ENCODE results near the gene KCNF1. TPM values are rescaled to one million over a fixed set of nuclear protein-coding genes. Genes with fewer than 3 reads are reported as not detected.

Gene KCNF1
- polyA plus RNA-seq, 3 donors, result not detected

DNA sequence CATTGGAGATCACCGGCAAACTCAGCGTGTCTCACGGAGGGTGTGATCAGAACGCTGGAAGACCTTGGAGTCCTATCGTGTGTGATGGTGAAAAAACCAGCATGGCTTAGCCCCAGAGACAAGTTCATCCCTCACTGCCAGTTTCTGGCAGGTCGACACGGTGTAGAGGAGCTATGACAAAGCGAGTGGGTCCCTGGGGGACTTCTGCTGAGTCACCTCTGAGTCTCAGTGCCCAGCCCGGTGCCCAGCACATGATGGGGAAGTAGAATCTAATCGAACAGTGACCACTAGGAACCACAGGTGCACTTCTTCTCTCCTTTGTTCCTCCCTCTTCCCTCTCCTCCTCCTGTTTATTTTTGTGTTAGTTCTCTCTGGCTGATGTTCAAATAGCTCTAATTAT is 45.9 kb upstream of the KCNF1 start:
- H3K4me1 Mint-ChIP-seq, result peaks cover 37% of the 10 kb centered on the region
- peaks cover 0 to 3% (median 0%) of the 10 kb centered on the region in 7 donors for H3K9me3 Mint-ChIP-seq
- no peak overlapping the region for H2AFZ ChIP-seq (ENCODE audit: insufficient read depth, low read depth, low read length, poor library complexity, severe bottlenecking)
- no peaks in the 10 kb centered on the region for H3K79me2 ChIP-seq (ENCODE audit: insufficient read depth, low read length)
- TF ChIP-seq, protein P1, sequence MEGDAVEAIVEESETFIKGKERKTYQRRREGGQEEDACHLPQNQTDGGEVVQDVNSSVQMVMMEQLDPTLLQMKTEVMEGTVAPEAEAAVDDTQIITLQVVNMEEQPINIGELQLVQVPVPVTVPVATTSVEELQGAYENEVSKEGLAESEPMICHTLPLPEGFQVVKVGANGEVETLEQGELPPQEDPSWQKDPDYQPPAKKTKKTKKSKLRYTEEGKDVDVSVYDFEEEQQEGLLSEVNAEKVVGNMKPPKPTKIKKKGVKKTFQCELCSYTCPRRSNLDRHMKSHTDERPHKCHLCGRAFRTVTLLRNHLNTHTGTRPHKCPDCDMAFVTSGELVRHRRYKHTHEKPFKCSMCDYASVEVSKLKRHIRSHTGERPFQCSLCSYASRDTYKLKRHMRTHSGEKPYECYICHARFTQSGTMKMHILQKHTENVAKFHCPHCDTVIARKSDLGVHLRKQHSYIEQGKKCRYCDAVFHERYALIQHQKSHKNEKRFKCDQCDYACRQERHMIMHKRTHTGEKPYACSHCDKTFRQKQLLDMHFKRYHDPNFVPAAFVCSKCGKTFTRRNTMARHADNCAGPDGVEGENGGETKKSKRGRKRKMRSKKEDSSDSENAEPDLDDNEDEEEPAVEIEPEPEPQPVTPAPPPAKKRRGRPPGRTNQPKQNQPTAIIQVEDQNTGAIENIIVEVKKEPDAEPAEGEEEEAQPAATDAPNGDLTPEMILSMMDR (IDR thresholded peaks at IDR 0.05), result no peak
- H3K36me3 Mint-ChIP-seq, result no peaks in the 10 kb centered on the region
- WGBS (ENCODE audit: insufficient coverage), result 98% methylated on average over 5 of the region's 10 CpGs
- no peaks in the 10 kb centered on the region for H3K36me3 ChIP-seq (replicated peaks in 1 of 2; ENCODE audit: control insufficient read depth in 1 of 2, insufficient read depth in 2 of 2, low read length in 2 of 2)
- H3K27ac Mint-ChIP-seq, result peak overlapping the region in 1 of 7 donors; percentile 56
- H3K9me3 ChIP-seq (replicated peaks in 1 of 2; ENCODE audit: control insufficient read depth in 1 of 2, insufficient read depth in 1 of 2, low read length in 2 of 2), result no peaks in the 10 kb centered on the region
- no peak overlapping the region for H3K4me2 ChIP-seq (replicated peaks; ENCODE audit: extremely low read depth, low read length, poor library complexity, severe bottlenecking)
- peaks cover 0 to 3% of the 10 kb centered on the region in 2 donors for H3K27me3 ChIP-seq (ENCODE audit: control insufficient read depth in 2 of 2, insufficient read depth in 2 of 2, low read length in 2 of 2)
- H3K9ac ChIP-seq (ENCODE audit: insufficient read depth, low read length, poor library complexity, severe bottlenecking), result no peak overlapping the region
- peak in 2 of 3 donors; percentile 4 to 75 for DNase-seq
- H3K4me3 Mint-ChIP-seq, result peak overlapping the region in 1 of 2 donors; percentile 26
- H3K4me1 ChIP-seq (ENCODE audit: control insufficient read depth in 1 of 2, insufficient read depth in 2 of 2, low read length in 2 of 2), result peaks cover 19 to 26% of the 10 kb centered on the region in 2 donors
- H3K27me3 Mint-ChIP-seq (ENCODE audit: low read depth in 3 of 3), result peaks cover 13 to 30% (median 24%) of the 10 kb centered on the region in 3 donors
- H3K4me3 ChIP-seq (replicated peaks in 1 of 3; ENCODE audit: low read depth in 2 of 3, low read length in 3 of 3), result no peak overlapping the region
- H4K20me1 ChIP-seq (ENCODE audit: insufficient read depth, low read length), result no peaks in the 10 kb centered on the region
- intact Hi-C loops (cut with micrococcal nuclease), result no loop called here
- H3K27ac ChIP-seq (ENCODE audit: low read depth in 1 of 2, low read length in 2 of 2), result no peak overlapping the region

DNA sequence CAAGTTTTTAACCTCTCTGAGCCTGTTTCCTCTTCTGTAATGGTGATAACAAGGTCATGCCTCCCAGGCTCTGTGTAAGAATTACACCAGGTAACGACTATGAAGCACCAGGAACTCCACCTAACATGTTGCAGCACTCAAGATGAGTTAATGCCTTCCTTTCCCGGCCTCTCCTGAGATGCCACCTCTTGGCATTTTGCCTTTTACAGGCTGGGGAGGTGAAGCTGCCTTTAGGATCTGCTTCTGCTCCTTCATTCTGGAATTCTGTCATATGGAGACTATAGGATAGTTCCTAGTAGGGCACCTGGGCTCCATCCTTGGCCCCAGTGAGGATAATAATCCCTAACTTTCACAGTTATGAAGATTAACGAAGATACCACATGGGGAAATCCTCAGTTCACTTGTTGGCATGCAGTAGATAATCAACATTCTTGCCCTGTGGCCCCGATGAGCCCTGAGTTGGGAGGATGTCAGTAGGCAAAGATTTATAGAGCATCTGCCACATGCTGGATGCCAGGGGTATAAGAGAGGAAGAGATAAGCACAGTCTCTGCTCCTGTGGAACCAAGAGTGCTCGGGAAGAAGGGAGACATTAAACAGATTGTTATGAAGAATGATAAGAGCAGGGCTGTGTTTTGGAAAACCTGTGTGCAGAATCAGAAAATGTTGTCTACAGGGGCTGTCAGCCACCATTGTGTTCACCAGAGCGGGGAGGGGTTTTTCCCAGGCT is 43.9 kb upstream of the KCNF1 start:
- no peaks in the 10 kb centered on the region for H3K36me3 ChIP-seq (replicated peaks in 1 of 2; ENCODE audit: control insufficient read depth in 1 of 2, insufficient read depth in 2 of 2, low read length in 2 of 2)

More for the DNA sequence above, 43.9 kb upstream of the KCNF1 start:
- H3K36me3 Mint-ChIP-seq, result no peaks in the 10 kb centered on the region
- WGBS (ENCODE audit: insufficient coverage), result 49% methylated on average over 3 of the region's 6 CpGs
- no peak overlapping the region for H2AFZ ChIP-seq (ENCODE audit: insufficient read depth, low read depth, low read length, poor library complexity, severe bottlenecking)
- H3K27me3 ChIP-seq (ENCODE audit: control insufficient read depth in 2 of 2, insufficient read depth in 2 of 2, low read length in 2 of 2), result peaks cover 0 to 9% of the 10 kb centered on the region in 2 donors
- no peak for DNase-seq
- no peak overlapping the region for H3K9ac ChIP-seq (ENCODE audit: insufficient read depth, low read length, poor library complexity, severe bottlenecking)
- H3K4me1 ChIP-seq (ENCODE audit: control insufficient read depth in 1 of 2, insufficient read depth in 2 of 2, low read length in 2 of 2), result peaks cover 19 to 26% of the 10 kb centered on the region in 2 donors
- H3K4me3 Mint-ChIP-seq, result no peak overlapping the region
- intact Hi-C loops (cut with micrococcal nuclease), result no loop called here
- no peaks in the 10 kb centered on the region for H3K79me2 ChIP-seq (ENCODE audit: insufficient read depth, low read length)
- H3K9me3 ChIP-seq (replicated peaks in 1 of 2; ENCODE audit: control insufficient read depth in 1 of 2, insufficient read depth in 1 of 2, low read length in 2 of 2), result peaks cover 0 to 4% of the 10 kb centered on the region in 2 donors
- peaks cover 37% of the 10 kb centered on the region for H3K4me1 Mint-ChIP-seq
- H3K27ac ChIP-seq (ENCODE audit: low read depth in 1 of 2, low read length in 2 of 2), result no peak overlapping the region
- TF ChIP-seq, protein P1 (IDR thresholded peaks at IDR 0.05), result no peak
- H3K27ac Mint-ChIP-seq, result no peak overlapping the region
- H3K4me3 ChIP-seq (replicated peaks in 1 of 3; ENCODE audit: low read depth in 2 of 3, low read length in 3 of 3), result no peak overlapping the region
- H3K27me3 Mint-ChIP-seq (ENCODE audit: low read depth in 3 of 3), result peaks cover 8 to 24% (median 20%) of the 10 kb centered on the region in 3 donors
- no peak overlapping the region for H3K4me2 ChIP-seq (replicated peaks; ENCODE audit: extremely low read depth, low read length, poor library complexity, severe bottlenecking)
- H4K20me1 ChIP-seq (ENCODE audit: insufficient read depth, low read length), result no peaks in the 10 kb centered on the region
- H3K9me3 Mint-ChIP-seq, result peaks cover 5 to 13% (median 9%) of the 10 kb centered on the region in 7 donors

All from CD14-positive monocyte (primary cell).